HG03432 (cell line): ENCODE measurements around the gene MYO9A.

Experiments used
- ATAC-seq: cut with Tn5 transposase; IDR thresholded peaks from one replicate; pipeline ENCODE4 v1.9.1; 2021; ENCODE audit warnings: mild to moderate bottlenecking, moderate library complexity; ENCODE audit not compliant: unreplicated experiment

Gene MYO9A

GRCh38 chr15:72118017-72118978 is at the start of gene MYO9A, which contains the start of gene SENP8:
Gene MYO9A (minus strand): TSS chr15:72118150. CDS start chr15:72046563, 71,587 bp downstream.
Gene SENP8 (plus strand): TSS chr15:72118403. CDS start chr15:72139624, 21,221 bp downstream.
- ATAC-seq = peak; percentile 74

- no peak for ATAC-seq
Observed at GRCh38 chr15:72167445-72167844, 49.5 kb upstream of the MYO9A start.

- no peak for ATAC-seq
Observed at GRCh38 chr15:72166716-72167417, 48.9 kb upstream of the MYO9A start.

GRCh38 chr15:72163719-72164118 is 45.8 kb upstream of the MYO9A start:
- ATAC-seq = no peak

- no peak for ATAC-seq
Observed at GRCh38 chr15:72162569-72162968, 44.6 kb upstream of the MYO9A start.

GRCh38 chr15:72161361-72162132 is 43.6 kb upstream of the MYO9A start:
- ATAC-seq = no peak

GRCh38 chr15:72160696-72161245 is 42.8 kb upstream of the MYO9A start:
- ATAC-seq = no peak

GRCh38 chr15:72156928-72157327 is 39.0 kb upstream of the MYO9A start:
- no peak for ATAC-seq

GRCh38 chr15:72155635-72156616 is 38.0 kb upstream of the MYO9A start:
- ATAC-seq = peak; percentile 72

GRCh38 chr15:72155003-72155621 is 37.2 kb upstream of the MYO9A start:
- no peak for ATAC-seq

- ATAC-seq = no peak
Observed at GRCh38 chr15:72154316-72154715, 36.4 kb upstream of the MYO9A start.

- ATAC-seq = no peak
Observed at GRCh38 chr15:72153269-72154000, 35.5 kb upstream of the MYO9A start.

GRCh38 chr15:72147418-72147817 is 29.5 kb upstream of the MYO9A start:
- no peak for ATAC-seq

GRCh38 chr15:72146934-72147333 is 29.0 kb upstream of the MYO9A start:
- no peak for ATAC-seq

- no peak for ATAC-seq
Observed at GRCh38 chr15:72146221-72146620, 28.3 kb upstream of the MYO9A start.

- ATAC-seq = peak; percentile 100
Observed at GRCh38 chr15:72141171-72142084, 23.5 kb upstream of the MYO9A start.

GRCh38 chr15:72140088-72140487 is 22.1 kb upstream of the MYO9A start:
- ATAC-seq = no peak
